Small intestine (tissue), 7 donors: ENCODE results near the gene OSBP2. TPM values are rescaled to one million over a fixed set of nuclear protein-coding genes. Genes with fewer than 3 reads are reported as not detected.

Experiments
- DNase-seq, 2 donors: peaks; one replicate each; pipeline versions ENCODE4 v3.0.0 to v3.0.0-alpha.2; 2013
- FAIRE-seq: peaks from 2 replicates; lab custom pipeline; 2012; peaks lifted over from hg19 to GRCh38; lab: Jason Lieb, UNC
- H3K27ac ChIP-seq, 3 donors: one replicate each; pipeline ENCODE4 v1.5.1; 2013; ENCODE audit warnings: low read length in 2 of 3, mild to moderate bottlenecking in 2 of 3, control low read depth in 1 of 3, inconsistent platforms in 1 of 3, low read depth in 1 of 3, moderate library complexity in 1 of 3
- H3K27me3 ChIP-seq, 3 donors: one replicate each; pipeline ENCODE4 v1.6.1; 2013; ENCODE audit warnings: low read length in 3 of 3, inconsistent platforms in 1 of 3; ENCODE audit not compliant: control insufficient read depth in 3 of 3, insufficient read depth in 3 of 3
- H3K36me3 ChIP-seq, 3 donors: one replicate each; pipeline ENCODE4 v1.6.1; 2013; ENCODE audit warnings: low read length in 3 of 3, inconsistent platforms in 1 of 3, low read depth in 1 of 3, mild to moderate bottlenecking in 1 of 3, moderate library complexity in 1 of 3; ENCODE audit not compliant: control insufficient read depth in 3 of 3, insufficient read depth in 2 of 3
- H3K4me1 ChIP-seq, 3 donors: one replicate each; pipeline ENCODE4 v1.6.1; 2013; ENCODE audit warnings: low read length in 2 of 3, inconsistent platforms in 1 of 3, low read depth in 1 of 3, mild to moderate bottlenecking in 1 of 3, moderate library complexity in 1 of 3; ENCODE audit not compliant: control insufficient read depth in 3 of 3, insufficient read depth in 2 of 3
- H3K4me3 ChIP-seq, 3 donors: one replicate each; pipeline ENCODE4 v1.5.1; 2013; ENCODE audit warnings: low read length in 3 of 3, control low read depth in 1 of 3, inconsistent platforms in 1 of 3, low read depth in 1 of 3, mild to moderate bottlenecking in 1 of 3, moderate library complexity in 1 of 3
- H3K9me3 ChIP-seq, 2 donors: one replicate each; pipeline ENCODE4 v1.6.1; 2013; ENCODE audit warnings: low read depth in 1 of 2, low read length in 1 of 2; ENCODE audit not compliant: control insufficient read depth in 2 of 2, insufficient read depth in 1 of 2
- WGBS, 3 donors: extraction: QIAGEN DNeasy Blood & Tissue Kit; methylation state at CpG; one replicate each; pipeline ENCODE4 v1.1.7; 2013; 5-methylcytosine and 5-hydroxymethylcytosine counted together
- polyA plus RNA-seq, 4 donors: library from polyadenylated mRNA; stranded (reverse) in 3 of 4; unstranded in 1 of 4; fragments of 200-250 nt in 3 of 4; fragments of 120-200 nt in 1 of 4; gene quantifications; one replicate each; pipeline versions ENCODE4 v1.2.1 to v1.2.3, GENCODE V29; 2013
- donor health status: healthy with polysubstance abuse.
- donor health status: control.
- donor health status: control.
- donor health status: Bipolar disorder and iron deficiency.
- donor health status: healthy.

The OSBP2 gene
- polyA plus RNA-seq, 4 donors: 1.3 to 99.3 (median 1.8) TPM

- FAIRE-seq (no peak), DNase-seq (no peak)
- 77 to 83% (median 78%) methylated on average over 3 of the region's 3 CpGs for WGBS, 3 donors
- H3K4me1 ChIP-seq: no peaks in the 10 kb centered on the region
- no peaks in the 10 kb centered on the region for H3K9me3 ChIP-seq
- H3K27me3 ChIP-seq: no peaks in the 10 kb centered on the region
- H3K36me3 ChIP-seq: no peaks in the 10 kb centered on the region
- no peak overlapping the region for H3K27ac ChIP-seq
- no peak overlapping the region for H3K4me3 ChIP-seq
Measured at GRCh38 chr22:30749272-30749671, 54.6 kb downstream of the OSBP2 start.

- Histone ChIP-seq H3K36me3 (no peaks in the 10 kb centered on the region), H3K27me3 (no peaks in the 10 kb centered on the region), H3K4me1 (no peaks in the 10 kb centered on the region), H3K4me3 (no peak overlapping the region), H3K9me3 (no peaks in the 10 kb centered on the region), H3K27ac (no peak overlapping the region)
- FAIRE-seq (no peak), DNase-seq (no peak)
- 78 to 89% (median 82%) methylated on average over 6 of the region's 6 CpGs for WGBS, 3 donors
Measured at GRCh38 chr22:30749849-30750248, 55.2 kb downstream of the OSBP2 start.

- Histone ChIP-seq H3K36me3 (no peaks in the 10 kb centered on the region), H3K9me3 (no peaks in the 10 kb centered on the region), H3K4me3 (no peak overlapping the region), H3K27me3 (no peaks in the 10 kb centered on the region), H3K27ac (no peak overlapping the region), H3K4me1 (no peaks in the 10 kb centered on the region)
- FAIRE-seq (no peak), DNase-seq (no peak)
- 81 to 84% (median 84%) methylated on average over 10 of the region's 10 CpGs for WGBS, 3 donors
Measured at GRCh38 chr22:30751529-30751928, 56.9 kb downstream of the OSBP2 start.

GRCh38 chr22:30752771-30753170, 58.1 kb downstream of the OSBP2 start:
- FAIRE-seq (no peak), DNase-seq (no peak)
- WGBS, 3 donors: 46 to 50% (median 49%) methylated on average over 1 of the region's 1 CpG
- H3K27me3 ChIP-seq: no peaks in the 10 kb centered on the region
- H3K9me3 ChIP-seq: no peaks in the 10 kb centered on the region
- no peaks in the 10 kb centered on the region for H3K4me1 ChIP-seq
- no peaks in the 10 kb centered on the region for H3K36me3 ChIP-seq
- H3K27ac ChIP-seq: no peak overlapping the region
- H3K4me3 ChIP-seq: no peak overlapping the region

GRCh38 chr22:30753701-30754100, 59.0 kb downstream of the OSBP2 start:
- WGBS, 3 donors: 71 to 85% (median 82%) methylated on average over 2 of the region's 2 CpGs
- no peak for FAIRE-seq
- Histone ChIP-seq H3K27me3 (no peaks in the 10 kb centered on the region), H3K4me3 (no peak overlapping the region), H3K4me1 (no peaks in the 10 kb centered on the region), H3K36me3 (no peaks in the 10 kb centered on the region), H3K9me3 (no peaks in the 10 kb centered on the region), H3K27ac (no peak overlapping the region)
- no peak for DNase-seq

- Histone ChIP-seq H3K27me3 (no peaks in the 10 kb centered on the region), H3K27ac (no peak overlapping the region), H3K4me3 (no peak overlapping the region), H3K9me3 (no peaks in the 10 kb centered on the region), H3K4me1 (no peaks in the 10 kb centered on the region), H3K36me3 (no peaks in the 10 kb centered on the region)
- DNase-seq (no peak), FAIRE-seq (no peak)
- 96 to 100% (median 98%) methylated on average over 4 of the region's 4 CpGs for WGBS, 3 donors
Measured at GRCh38 chr22:30754521-30754920, 59.8 kb downstream of the OSBP2 start.

- WGBS, 3 donors: 53 to 57% (median 53%) methylated on average over 8 of the region's 8 CpGs
- H3K4me1 ChIP-seq: no peaks in the 10 kb centered on the region
- H3K27me3 ChIP-seq: no peaks in the 10 kb centered on the region
- no peak overlapping the region for H3K27ac ChIP-seq
- H3K4me3 ChIP-seq: no peak overlapping the region
- DNase-seq: peak; percentile 72 to 76
- no peaks in the 10 kb centered on the region for H3K36me3 ChIP-seq
- no peak for FAIRE-seq
- no peaks in the 10 kb centered on the region for H3K9me3 ChIP-seq
Measured at GRCh38 chr22:30754971-30755758, 60.5 kb downstream of the OSBP2 start.

GRCh38 chr22:30755759-30756124, 61.1 kb downstream of the OSBP2 start:
- DNase-seq (no peak), FAIRE-seq (no peak)
- Histone ChIP-seq H3K4me1 (no peaks in the 10 kb centered on the region), H3K36me3 (no peaks in the 10 kb centered on the region), H3K4me3 (no peak overlapping the region), H3K27ac (no peak overlapping the region), H3K27me3 (no peaks in the 10 kb centered on the region), H3K9me3 (no peaks in the 10 kb centered on the region)
- WGBS, 3 donors: 89 to 95% (median 93%) methylated on average over 6 to 7 of the region's 7 CpGs
